GM20000 (cell line): Measurements from ENCODE around the gene ZSCAN5C.

ENCODE experiments used
- DNase-seq: peaks from one replicate; pipeline ENCODE4 v3.0.0; 2012; ENCODE audit warnings: low spot score
- CTCF ChIP-seq: IDR thresholded peaks from 2 replicates; pipeline ENCODE4 v1.5.1; 2012; ENCODE audit warnings: mild to moderate bottlenecking, control low read depth; ENCODE audit errors: extremely low read depth, missing control alignments

The ZSCAN5C gene

GRCh38 chr19:56201973-56202372 is at the start of gene ZSCAN5C:
Gene ZSCAN5C (plus strand): TSS chr19:56202273. CDS start chr19:56205914, 3,641 bp downstream.
- no peak for DNase-seq
- TF ChIP-seq CTCF, result no peak

- no peak for TF ChIP-seq CTCF
- no peak for DNase-seq
These were observed 49.4 kb upstream of the ZSCAN5C start for GRCh38 chr19:56152644-56153043.

GRCh38 chr19:56153507-56153906 is 48.6 kb upstream of the ZSCAN5C start:
- no peak for TF ChIP-seq CTCF
- no peak for DNase-seq

DNA sequence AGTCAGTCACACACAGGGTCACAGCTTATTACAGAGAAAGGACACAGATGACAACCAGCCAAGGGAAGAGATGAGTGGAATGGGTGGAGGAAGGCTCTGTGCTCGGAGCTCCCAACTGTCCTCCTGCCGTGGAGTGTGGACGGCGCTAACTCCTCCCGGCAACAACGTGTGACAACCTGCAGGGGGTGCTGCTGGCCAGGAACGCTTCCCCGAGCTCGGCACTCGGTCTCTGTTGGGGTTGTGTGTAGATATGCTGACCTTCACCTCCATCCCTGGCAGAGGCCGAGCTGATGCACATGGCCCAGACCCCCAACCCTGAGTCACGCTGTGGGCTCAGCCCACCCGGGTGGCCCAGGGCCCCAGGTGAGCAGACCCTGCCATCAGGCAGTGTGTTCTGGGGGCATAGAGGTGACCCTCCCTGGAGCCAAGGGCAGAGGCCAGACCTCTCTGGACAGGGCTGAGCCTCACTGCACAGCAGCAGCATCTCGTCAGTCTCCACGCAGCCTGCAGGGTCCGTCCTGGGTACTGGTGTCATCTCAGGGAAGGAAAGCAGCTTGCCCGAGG is 46.9 kb upstream of the ZSCAN5C start:
- no peak for TF ChIP-seq CTCF
- DNase-seq, result no peak

DNA sequence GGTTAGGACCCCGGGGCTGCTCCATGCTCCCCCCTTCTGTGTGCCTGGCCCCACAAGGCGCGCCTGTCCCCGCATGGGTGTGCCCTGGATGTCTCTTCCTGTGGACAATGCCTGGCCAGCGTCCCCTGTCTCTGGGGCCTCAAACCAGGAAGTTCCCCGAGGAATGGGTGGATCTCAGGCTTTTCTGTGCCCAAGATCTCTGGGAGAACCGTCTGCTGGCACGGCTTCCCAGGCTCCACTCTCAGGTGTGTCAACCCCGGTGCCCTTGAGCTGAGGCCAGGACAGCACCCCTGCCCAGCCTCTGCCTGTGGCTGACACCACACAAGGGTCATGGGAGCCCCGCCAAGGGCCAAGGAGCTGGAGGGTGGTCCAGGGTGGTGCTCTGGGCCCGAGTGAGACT is 45.3 kb upstream of the ZSCAN5C start:
- TF ChIP-seq CTCF, result no peak
- DNase-seq, result no peak

GRCh38 chr19:56158170-56158757 is 43.8 kb upstream of the ZSCAN5C start:
- TF ChIP-seq CTCF, result no peak
- DNase-seq, result no peak

GRCh38 chr19:56159009-56159559 is 43.0 kb upstream of the ZSCAN5C start:
- TF ChIP-seq CTCF, result no peak

More at GRCh38 chr19:56159009-56159559, 43.0 kb upstream of the ZSCAN5C start:
- DNase-seq, result no peak
